Kidney (tissue), 14 donors: ENCODE results near the gene IL1RAPL2. TPM values are rescaled to one million over a fixed set of nuclear protein-coding genes. Genes with fewer than 3 reads are reported as not detected.

Source experiments
- DNase-seq, 5 donors: peaks; one replicate each; pipeline ENCODE4 v3.0.0-alpha.2; 2013 to 2020
- FAIRE-seq: peaks from 2 replicates; lab custom pipeline; 2012; peaks lifted over from hg19 to GRCh38; lab: Jason Lieb, UNC
- H3K27ac ChIP-seq, 2 donors: one replicate each; pipeline ENCODE4 v1.7.0; 2013; ENCODE audit warnings: low read depth in 2 of 2, low read length in 2 of 2, inconsistent platforms in 1 of 2
- H3K27me3 ChIP-seq: one replicate; pipeline ENCODE4 v1.7.1; 2013; ENCODE audit warnings: low read length, inconsistent platforms; ENCODE audit not compliant: control insufficient read depth, insufficient read depth
- H3K36me3 ChIP-seq, 3 donors: one replicate each; pipeline versions ENCODE4 v1.7.0 to v1.7.1; 2013; ENCODE audit warnings: low read length in 3 of 3, control low read depth in 1 of 3, inconsistent platforms in 1 of 3; ENCODE audit not compliant: insufficient read depth in 3 of 3, control insufficient read depth in 2 of 3
- H3K4me1 ChIP-seq, 3 donors: one replicate each; pipeline versions ENCODE4 v1.7.0 to v1.7.1; 2013; ENCODE audit warnings: low read length in 3 of 3, inconsistent platforms in 1 of 3, low read depth in 1 of 3; ENCODE audit not compliant: control insufficient read depth in 2 of 3, insufficient read depth in 2 of 3
- H3K4me3 ChIP-seq, 3 donors: one replicate each; pipeline versions ENCODE4 v1.7.0 to v1.8.1; 2013; ENCODE audit warnings: low read length in 3 of 3, control low read depth in 1 of 3, inconsistent platforms in 1 of 3
- H3K9ac ChIP-seq, 3 donors: one replicate each; pipeline versions ENCODE4 v1.7.0 to v1.7.1; 2013; ENCODE audit warnings: low read length in 3 of 3, control low read depth in 1 of 3, inconsistent platforms in 1 of 3
- H3K9me3 ChIP-seq, 3 donors: one replicate each; pipeline versions ENCODE4 v1.7.0 to v1.7.1; 2013; ENCODE audit warnings: low read length in 3 of 3, control low read depth in 1 of 3, inconsistent platforms in 1 of 3; ENCODE audit not compliant: control insufficient read depth in 2 of 3, insufficient read depth in 1 of 3
- CTCF ChIP-seq: IDR thresholded peaks from 3 replicates; pipeline ENCODE4 v1.5.1; 2012; ENCODE audit warnings: mild to moderate bottlenecking, moderate library complexity, borderline replicate concordance; ENCODE audit not compliant: insufficient read depth; ENCODE audit errors: extremely low read depth
- intact Hi-C: fragments of 100-400 bp; cut with DNase I; formaldehyde crosslinking; loops from one replicate; pipeline ENCODE4 v1.11.1; 2022
- polyA plus RNA-seq: library from polyadenylated mRNA; stranded (reverse); fragments of 350-450 nt; fragmentation: Illumina TruSeq; extraction: RNeasy Lipid Tissue Mini Kit (QIAGEN cat#74804); gene quantifications from one replicate; pipeline ENCODE4 v1.2.3, GENCODE V29; 2014; ENCODE audit warnings: low read depth, low replicate concordance; ENCODE audit not compliant: insufficient read depth
- total RNA-seq: library from RNA; stranded (reverse); fragmentation: NEBNext Ultra II Directional; extraction: Animal tissue kit (Norgen Biotek cat#: 25700); gene quantifications from one replicate; pipeline ENCODE4 v1.2.1, GENCODE V29; 2021
- donor health status: control.
- donor health status: control.
- donor health status: control.
- donor health status: control.
- donor health status: control.
- donor health status: DM: yes; HTN: yes; CAD: no.
- donor health status: Normal renal cell carcinoma (clear cell type).

IL1RAPL2 gene
- total and polyA plus RNA-seq, 2 donors from 2014 or later = 0.13 to 0.25 TPM

- DNase-seq (no peak), FAIRE-seq (no peak)
- H3K4me1 ChIP-seq = no peaks in the 10 kb centered on the region
- H3K9ac ChIP-seq = no peak overlapping the region
- no peak overlapping the region for H3K27ac ChIP-seq
- no peaks in the 10 kb centered on the region for H3K9me3 ChIP-seq
- intact Hi-C loops = no loop called here
- peaks cover 2% of the 10 kb centered on the region for H3K27me3 ChIP-seq
- TF ChIP-seq CTCF = no peak
- H3K36me3 ChIP-seq = no peaks in the 10 kb centered on the region
- no peak overlapping the region for H3K4me3 ChIP-seq
Measured at GRCh38 chrX:104795804-104796203, 229.8 kb downstream of the IL1RAPL2 start.

- H3K4me3 ChIP-seq = no peak overlapping the region
- intact Hi-C loops = no loop called here
- FAIRE-seq (no peak), DNase-seq (no peak)
- H3K36me3 ChIP-seq = no peaks in the 10 kb centered on the region
- H3K27me3 ChIP-seq = no peaks in the 10 kb centered on the region
- no peak overlapping the region for H3K27ac ChIP-seq
- no peak overlapping the region for H3K9ac ChIP-seq
- no peaks in the 10 kb centered on the region for H3K9me3 ChIP-seq
- no peak for TF ChIP-seq CTCF
- no peaks in the 10 kb centered on the region for H3K4me1 ChIP-seq
Measured at GRCh38 chrX:104803219-104803618, 237.2 kb downstream of the IL1RAPL2 start.

GRCh38 chrX:104806346-104806745 lies 240.3 kb downstream of the IL1RAPL2 start:
- Histone ChIP-seq H3K36me3 (no peaks in the 10 kb centered on the region), H3K27me3 (no peaks in the 10 kb centered on the region), H3K9ac (no peak overlapping the region), H3K27ac (no peak overlapping the region), H3K9me3 (no peaks in the 10 kb centered on the region), H3K4me3 (no peak overlapping the region), H3K4me1 (no peaks in the 10 kb centered on the region)
- no peak for TF ChIP-seq CTCF
- intact Hi-C loops = no loop called here
- DNase-seq (no peak), FAIRE-seq (no peak)

- H3K36me3 ChIP-seq = no peaks in the 10 kb centered on the region
- no peaks in the 10 kb centered on the region for H3K27me3 ChIP-seq
- intact Hi-C loops = no loop called here
- no peaks in the 10 kb centered on the region for H3K9me3 ChIP-seq
- no peak for DNase-seq
- no peaks in the 10 kb centered on the region for H3K4me1 ChIP-seq
- no peak overlapping the region for H3K9ac ChIP-seq
- no peak overlapping the region for H3K27ac ChIP-seq
- H3K4me3 ChIP-seq = no peak overlapping the region
- no peak for TF ChIP-seq CTCF
- FAIRE-seq = no peak
Measured at GRCh38 chrX:104833401-104833800, 267.4 kb downstream of the IL1RAPL2 start.
